AG04449 (cell line): ENCODE data around the gene TUBB6.

ENCODE experiments used
- CTCF ChIA-PET: fragments of 350-600 bp; formaldehyde crosslinking; extraction: SDS; loops from one replicate; lab custom pipeline; 2021; ENCODE audit warnings: antibody characterized with exemption; lab: Yijun Ruan, JAX
- POLR2A ChIA-PET: fragments of 400-600, 350-600 bp; formaldehyde crosslinking; extraction: SDS; loops from one replicate; lab custom pipeline; 2020; ENCODE audit warnings: antibody characterized with exemption, inconsistent platforms; lab: Yijun Ruan, JAX
- DNase-seq: peaks from one replicate; pipeline ENCODE4 v3.0.0-alpha.2; 2010; ENCODE audit warnings: low read depth, low spot score
- H3K4me3 ChIP-seq: 2 replicates; pipeline ENCODE4 v1.5.1; 2011; ENCODE audit warnings: low read depth, mild to moderate bottlenecking, control low read depth, low read length
- CTCF ChIP-seq: IDR thresholded peaks from one replicate; pipeline ENCODE4 v1.5.1; 2011; ENCODE audit warnings: mild to moderate bottlenecking, moderate library complexity, low read length, control low read depth, inconsistent platforms; ENCODE audit not compliant: insufficient read depth; ENCODE audit errors: missing control alignments

Gene TUBB6

GRCh38 chr18:12359515-12359927 lies 51.5 kb downstream of the TUBB6 start:
- DNase-seq: no peak
- CTCF ChIA-PET: interaction anchor here (1.0 to 1.5 kb wide), 3 partner anchors 8 to 88 kb away, joined by 3 to 8 read pairs (median 3); no protein-coding TSS in a partner anchor
- POLR2A ChIA-PET: no interaction called here
- TF ChIP-seq CTCF: no peak
- no peak overlapping the region for H3K4me3 ChIP-seq

GRCh38 chr18:12361770-12362378 lies 53.8 kb downstream of the TUBB6 start:
- TF ChIP-seq CTCF: no peak
- no peak overlapping the region for H3K4me3 ChIP-seq
- no peak for DNase-seq
- POLR2A ChIA-PET: no interaction called here
- CTCF ChIA-PET: interaction anchor here (1.6 to 1.7 kb wide), 2 partner anchors 9 to 89 kb away, joined by 4 to 5 read pairs; no protein-coding TSS in a partner anchor

GRCh38 chr18:12362473-12363174 lies 54.6 kb downstream of the TUBB6 start:
- DNase-seq: no peak
- POLR2A ChIA-PET: no interaction called here
- H3K4me3 ChIP-seq: no peak overlapping the region
- TF ChIP-seq CTCF: no peak
- CTCF ChIA-PET: interaction anchor here (1.6 to 1.7 kb wide), 2 partner anchors 8 to 90 kb away, joined by 4 to 5 read pairs; no protein-coding TSS in a partner anchor

GRCh38 chr18:12366379-12366778 lies 58.3 kb downstream of the TUBB6 start:
- ChIA-PET POLR2A (no interaction called here), CTCF (no interaction called here)
- no peak for DNase-seq
- TF ChIP-seq CTCF: no peak
- H3K4me3 ChIP-seq: no peak overlapping the region

GRCh38 chr18:12366784-12367183 lies 58.7 kb downstream of the TUBB6 start:
- no peak for DNase-seq
- no peak for TF ChIP-seq CTCF
- no peak overlapping the region for H3K4me3 ChIP-seq
- ChIA-PET POLR2A (no interaction called here), CTCF (interaction anchor here (1.6 kb wide), 1 partner anchor 10 kb away, joined by 3 read pairs; no protein-coding TSS in a partner anchor)

GRCh38 chr18:12369211-12369610 lies 61.2 kb downstream of the TUBB6 start:
- CTCF ChIA-PET: no interaction called here
- POLR2A ChIA-PET: no interaction called here
- H3K4me3 ChIP-seq: no peak overlapping the region
- no peak for TF ChIP-seq CTCF
- no peak for DNase-seq
